GM12892 (cell line): ENCODE results near the gene RPS6KC1.

Experiments
- POLR2A ChIP-seq: IDR thresholded peaks from 2 replicates; pipeline ENCODE4 v1.6.1; 2011; ENCODE audit warnings: low read depth, low read length, control low read depth
- POLR2AphosphoS5 ChIP-seq: IDR thresholded peaks from 2 replicates; pipeline ENCODE4 v1.6.1; 2011; ENCODE audit warnings: low read depth, low read length, control low read depth

GRCh38 chr1:213110349-213111300 is 59.6 kb downstream of the RPS6KC1 start:
- TF ChIP-seq POLR2AphosphoS5 (no peak), POLR2A (no peak)
